T-helper 1 cell (primary cell): ENCODE measurements around the gene GRAP2.

Experiments used
- DNase-seq, 5 donors: peaks; one replicate each; pipeline ENCODE4 v3.0.0-alpha.2; 2012 to 2020

The GRAP2 gene

GRCh38 chr22:39946503-39947219 is 45.8 kb downstream of the GRAP2 start:
- DNase-seq: no peak

- DNase-seq: no peak
Measured at GRCh38 chr22:39947220-39948216, 46.6 kb downstream of the GRAP2 start.

- no peak for DNase-seq
Measured at GRCh38 chr22:39949964-39950737, 49.3 kb downstream of the GRAP2 start.

GRCh38 chr22:39951603-39952293 is 50.9 kb downstream of the GRAP2 start:
- peak in 2 of 5 donors; percentile 29 to 41 for DNase-seq

- no peak for DNase-seq
Measured at GRCh38 chr22:39952347-39952746, 51.5 kb downstream of the GRAP2 start.

- no peak for DNase-seq
Measured at GRCh38 chr22:39953101-39953500, 52.2 kb downstream of the GRAP2 start.

GRCh38 chr22:39954584-39955055 is 53.7 kb downstream of the GRAP2 start:
- DNase-seq: peak in 1 of 5 donors; percentile 32

- no peak for DNase-seq
Measured at GRCh38 chr22:39955675-39956074, 54.8 kb downstream of the GRAP2 start.

GRCh38 chr22:39956932-39957664 is 56.2 kb downstream of the GRAP2 start:
- DNase-seq: no peak

- no peak for DNase-seq
Measured at GRCh38 chr22:39958009-39958711, 57.3 kb downstream of the GRAP2 start.

GRCh38 chr22:39958949-39959639 is 58.2 kb downstream of the GRAP2 start:
- no peak for DNase-seq

- peak in 3 of 5 donors; percentile 16 to 49 (median 16) for DNase-seq
Measured at GRCh38 chr22:39959640-39960447, 59.0 kb downstream of the GRAP2 start, which contains the start of gene TMA7B. Gene TMA7B, plus strand, starts transcription at chr22:39960397. Its CDS starts 3,978 bp downstream, at chr22:39964375.

GRCh38 chr22:39960791-39961746 is 60.2 kb downstream of the GRAP2 start:
- DNase-seq: peak in 4 of 5 donors; percentile 8 to 95 (median 16)

GRCh38 chr22:39962071-39962470 is 61.2 kb downstream of the GRAP2 start:
- DNase-seq: no peak

GRCh38 chr22:39965748-39966147 is 64.9 kb downstream of the GRAP2 start:
- no peak for DNase-seq

GRCh38 chr22:39966470-39966869 is 65.6 kb downstream of the GRAP2 start:
- no peak for DNase-seq

- no peak for DNase-seq
Measured at GRCh38 chr22:39967103-39967829, 66.4 kb downstream of the GRAP2 start.
